Right atrium auricular region (tissue), 2 donors: ENCODE results near the gene ZSCAN9. TPM values are rescaled to one million over a fixed set of nuclear protein-coding genes. Genes with fewer than 3 reads are reported as not detected.

Experiments used
- DNase-seq: peaks from one replicate; pipeline ENCODE4 v3.0.0-alpha.2; 2019; ENCODE audit warnings: low spot score
- H3K27ac ChIP-seq, 2 donors: fragments of 200-600 bp; sonication (generic); 1 replicate in 1 of 2; 2 replicates in 1 of 2; pipeline ENCODE4 v1.5.1; 2016 to 2019
- H3K27me3 ChIP-seq, 2 donors: fragments of 200-600 bp; sonication (generic); one replicate each; pipeline versions ENCODE4 v1.5.1 to v1.6.0; 2017 to 2019
- H3K36me3 ChIP-seq: fragments of 200-600 bp; sonication (generic); one replicate; pipeline ENCODE4 v1.5.1; 2016
- H3K4me1 ChIP-seq, 2 donors: fragments of 200-600 bp; sonication (generic); one replicate each; pipeline versions ENCODE4 v1.5.1 to v1.6.0; 2017 to 2019
- H3K4me3 ChIP-seq, 2 donors: fragments of 200-600 bp; sonication (generic); 1 replicate in 1 of 2; 2 replicates in 1 of 2; pipeline ENCODE4 v1.5.1; 2017 to 2019; ENCODE audit warnings: mild to moderate bottlenecking in 1 of 2, moderate library complexity in 1 of 2
- H3K9me3 ChIP-seq, 2 donors: fragments of 200-600 bp; sonication (generic); one replicate each; pipeline ENCODE4 v1.5.1; 2019
- CTCF ChIP-seq, 2 donors: fragments of 200-600 bp; sonication (generic); IDR thresholded peaks; one replicate each; pipeline ENCODE4 v1.5.1; 2019; ENCODE audit warnings: antibody characterized with exemption in 2 of 2
- total RNA-seq, 2 donors: library from RNA; depleted of rRNA; stranded (reverse); fragments of >200 nt; gene quantifications; one replicate each; pipeline ENCODE4 v1.1.0, GENCODE V29; 2016

The ZSCAN9 gene
- total RNA-seq, 2 donors from 2014 or later, result 5.8 to 10.1 TPM

- Histone ChIP-seq H3K9me3 (no peaks in the 10 kb centered on the region), H3K27ac (no peak overlapping the region), H3K4me1 (peaks cover 0 to 21% of the 10 kb centered on the region in 2 donors), H3K36me3 (no peaks in the 10 kb centered on the region), H3K4me3 (no peak overlapping the region), H3K27me3 (peaks cover 16 to 26% of the 10 kb centered on the region in 2 donors)
- no peak for DNase-seq
- no peak for TF ChIP-seq CTCF (IDR thresholded peaks at IDR 0.05)
These were observed 9.7 kb upstream of the ZSCAN9 start for GRCh38 chr6:28215425-28215824.

GRCh38 chr6:28217890-28218289 is 7.2 kb upstream of the ZSCAN9 start:
- Histone ChIP-seq H3K27ac (no peak overlapping the region), H3K4me3 (no peak overlapping the region), H3K27me3 (peaks cover 5 to 7% of the 10 kb centered on the region in 2 donors), H3K36me3 (no peaks in the 10 kb centered on the region), H3K9me3 (no peaks in the 10 kb centered on the region), H3K4me1 (peaks cover 0 to 10% of the 10 kb centered on the region in 2 donors)
- no peak for TF ChIP-seq CTCF (IDR thresholded peaks at IDR 0.05)
- DNase-seq, result no peak

GRCh38 chr6:28218312-28219248 is 6.5 kb upstream of the ZSCAN9 start:
- Histone ChIP-seq H3K4me1 (peaks cover 0 to 9% of the 10 kb centered on the region in 2 donors), H3K27me3 (peaks cover 0 to under 1% of the 10 kb centered on the region in 2 donors), H3K4me3 (peak overlapping the region; percentile 52 to 66), H3K27ac (peak overlapping the region; percentile 69 to 79), H3K36me3 (no peaks in the 10 kb centered on the region), H3K9me3 (no peaks in the 10 kb centered on the region)
- DNase-seq, result peak; percentile 67
- TF ChIP-seq CTCF (IDR thresholded peaks at IDR 0.05), result no peak

- no peak for TF ChIP-seq CTCF (IDR thresholded peaks at IDR 0.05)
- Histone ChIP-seq H3K4me1 (peaks cover 0 to 9% of the 10 kb centered on the region in 2 donors), H3K9me3 (no peaks in the 10 kb centered on the region), H3K27ac (no peak overlapping the region), H3K36me3 (no peaks in the 10 kb centered on the region), H3K27me3 (no peaks in the 10 kb centered on the region), H3K4me3 (no peak overlapping the region)
- no peak for DNase-seq
These were observed 4.6 kb upstream of the ZSCAN9 start for GRCh38 chr6:28220257-28221133.

GRCh38 chr6:28224131-28225055 is 682 bp upstream of the ZSCAN9 start:
- TF ChIP-seq CTCF (IDR thresholded peaks at IDR 0.05), result no peak
- peak overlapping the region; percentile 67 to 71 for H3K4me3 ChIP-seq
- peak overlapping the region; percentile 73 to 78 for H3K27ac ChIP-seq
- peaks cover 26% of the 10 kb centered on the region for H3K36me3 ChIP-seq
- H3K27me3 ChIP-seq, result no peaks in the 10 kb centered on the region
- H3K4me1 ChIP-seq, result peaks cover 0 to 18% of the 10 kb centered on the region in 2 donors
- no peaks in the 10 kb centered on the region for H3K9me3 ChIP-seq
- no peak for DNase-seq
